Stimulated activated CD8-positive, alpha-beta memory T cell treated with anti-CD3 and anti-CD28 coated beads, Interleukin-7, amount 100 ng/mL, for 24 hours (primary cell): Measurements from ENCODE around the gene PPARG.
"Not testable (repeated sequence)": the region's sequence is repeated elsewhere in the genome, so short reads cannot be mapped to it uniquely, and the experiment has no call there.

Experiments
- DNase-seq: peaks from one replicate; pipeline ENCODE4 v3.0.0-alpha.2; 2020; ENCODE audit warnings: low read depth

The PPARG gene

GRCh38 chr3:12442654-12443501, 154.0 kb downstream of the PPARG start:
- no peak for DNase-seq

GRCh38 chr3:12443781-12444522, 155.1 kb downstream of the PPARG start:
- no peak for DNase-seq

- no peak for DNase-seq
These were observed 156.0 kb downstream of the PPARG start for GRCh38 chr3:12444582-12445471.

- no peak for DNase-seq
These were observed 156.8 kb downstream of the PPARG start for GRCh38 chr3:12445523-12446240.

- no peak for DNase-seq
These were observed 157.4 kb downstream of the PPARG start for GRCh38 chr3:12446298-12446697.

GRCh38 chr3:12447075-12447474, 158.2 kb downstream of the PPARG start:
- no peak for DNase-seq

GRCh38 chr3:12448404-12449202, 159.7 kb downstream of the PPARG start:
- DNase-seq = not testable (repeated sequence)

- DNase-seq = no peak
These were observed 161.2 kb downstream of the PPARG start for GRCh38 chr3:12449889-12450682.

- no peak for DNase-seq
These were observed 162.6 kb downstream of the PPARG start for GRCh38 chr3:12451481-12451880.

GRCh38 chr3:12451960-12452359, 163.1 kb downstream of the PPARG start:
- no peak for DNase-seq

- no peak for DNase-seq
These were observed 163.8 kb downstream of the PPARG start for GRCh38 chr3:12452361-12453330.

GRCh38 chr3:12454076-12454815, 165.4 kb downstream of the PPARG start:
- DNase-seq = no peak

- no peak for DNase-seq
These were observed 165.9 kb downstream of the PPARG start for GRCh38 chr3:12454816-12455121.

- DNase-seq = no peak
These were observed 166.9 kb downstream of the PPARG start for GRCh38 chr3:12455740-12456139.

GRCh38 chr3:12456441-12456840, 167.6 kb downstream of the PPARG start:
- DNase-seq = no peak

- not testable (repeated sequence) for DNase-seq
These were observed 168.5 kb downstream of the PPARG start for GRCh38 chr3:12457380-12457779.

- DNase-seq = no peak
These were observed 170.0 kb downstream of the PPARG start for GRCh38 chr3:12458901-12459300.

- no peak for DNase-seq
These were observed 171.3 kb downstream of the PPARG start for GRCh38 chr3:12460127-12460526.
